HepG2 (cell line): ENCODE data around the gene ALDH3B1. TPM values are rescaled to one million over a fixed set of nuclear protein-coding genes. Genes with fewer than 3 reads are reported as not detected.

ENCODE experiments used
- ARHGAP35 ChIP-seq: sonication (generic); formaldehyde crosslinking; IDR thresholded peaks from 2 replicates; pipeline ENCODE4 v1.9.0; 2022; ENCODE audit warnings: mild to moderate bottlenecking, inconsistent platforms, moderate library complexity, missing genetic modification reagents, borderline replicate concordance
- CBFB ChIP-seq: sonication (generic); formaldehyde crosslinking; IDR thresholded peaks from 2 replicates; pipeline ENCODE4 v1.4.0; 2020; ENCODE audit warnings: missing genetic modification reagents
- HOXA7 ChIP-seq: sonication (generic); formaldehyde crosslinking; IDR thresholded peaks from 2 replicates; pipeline ENCODE4 v1.8.1; 2022; ENCODE audit warnings: mild to moderate bottlenecking, missing genetic modification reagents, moderate library complexity
- HOXA9 ChIP-seq: sonication (generic); formaldehyde crosslinking; IDR thresholded peaks from 2 replicates; pipeline ENCODE4 v1.8.1; 2022; ENCODE audit warnings: missing genetic modification reagents, mild to moderate bottlenecking, moderate library complexity, borderline replicate concordance
- JARID2 ChIP-seq: sonication (generic); formaldehyde crosslinking; IDR thresholded peaks from 2 replicates; pipeline ENCODE4 v1.8.1; 2023; ENCODE audit warnings: missing genetic modification reagents, inconsistent platforms; ENCODE audit not compliant: insufficient replicate concordance
- KMT2B ChIP-seq: IDR thresholded peaks from 2 replicates; pipeline ENCODE4 v1.6.1; 2016; ENCODE audit warnings: missing genetic modification reagents, missing compliant biosample characterization
- PAF1 ChIP-seq: IDR thresholded peaks from 2 replicates; pipeline ENCODE4 v1.6.1; 2016; ENCODE audit warnings: missing genetic modification reagents, missing compliant biosample characterization
- POLR2A ChIP-seq, 2 experiments: IDR thresholded peaks; 2 replicates each; pipeline ENCODE4 v1.6.1; 2011; ENCODE audit warnings: low read depth in 2 of 2, low read length in 2 of 2, mild to moderate bottlenecking in 1 of 2, moderate library complexity in 1 of 2; ENCODE audit not compliant: insufficient read depth in 1 of 2
- ZSCAN21 ChIP-seq: sonication (generic); formaldehyde crosslinking; IDR thresholded peaks from 2 replicates; pipeline ENCODE4 v1.8.0; 2022; ENCODE audit warnings: mild to moderate bottlenecking, missing genetic modification reagents, moderate library complexity, borderline replicate concordance
- polyA plus RNA-seq, 8 experiments: library from polyadenylated mRNA; depleted of rRNA in 3 of 8; stranded (reverse) in 7 of 8; unstranded in 1 of 8; fragments of >200 nt; fragmentation: Illumina TruSeq in 4 of 8; extraction: Trizol in 4 of 8; gene quantifications; 2 replicates each; pipeline versions ENCODE4 v1.2.1 to v1.2.3, GENCODE V29; 2011 to 2016; ENCODE audit warnings: low read depth in 4 of 8, missing spikeins in 1 of 8, mixed read lengths in 1 of 8; ENCODE audit not compliant: insufficient read depth in 1 of 8
- total RNA-seq, 5 experiments: library from RNA; depleted of rRNA; stranded (reverse); fragments of >200 nt; fragmentation: Illumina TruSeq; extraction: Trizol; gene quantifications; 2 replicates each; pipeline ENCODE4 v1.2.3, GENCODE V29; 2016; ENCODE audit warnings: low read depth in 1 of 5
- TF ChIP-seq, protein P1 (sequence below): sonication (generic); formaldehyde crosslinking; IDR thresholded peaks from 2 replicates; pipeline ENCODE4 v1.4.0; 2020; ENCODE audit warnings: missing genetic modification reagents
- TF ChIP-seq, protein P2 (sequence below): sonication (generic); formaldehyde crosslinking; IDR thresholded peaks from 2 replicates; pipeline ENCODE4 v1.4.0; 2020; ENCODE audit warnings: missing genetic modification reagents
- TF ChIP-seq, protein P3 (sequence below): sonication (generic); formaldehyde crosslinking; IDR thresholded peaks from 2 replicates; pipeline ENCODE4 v1.5.1; 2020; ENCODE audit warnings: mild to moderate bottlenecking, missing genetic modification reagents, borderline replicate concordance
- TF ChIP-seq, protein P4 (sequence below): IDR thresholded peaks from 2 replicates; pipeline ENCODE4 v1.4.0; 2020; ENCODE audit warnings: mild to moderate bottlenecking, missing genetic modification reagents

ALDH3B1 gene
- total and polyA plus RNA-seq, 2 of the 13 experiments (the other 11 are each of a cell fraction or from before 2014, with no cell fraction given), result 4.0 to 6.7 TPM

DNA sequence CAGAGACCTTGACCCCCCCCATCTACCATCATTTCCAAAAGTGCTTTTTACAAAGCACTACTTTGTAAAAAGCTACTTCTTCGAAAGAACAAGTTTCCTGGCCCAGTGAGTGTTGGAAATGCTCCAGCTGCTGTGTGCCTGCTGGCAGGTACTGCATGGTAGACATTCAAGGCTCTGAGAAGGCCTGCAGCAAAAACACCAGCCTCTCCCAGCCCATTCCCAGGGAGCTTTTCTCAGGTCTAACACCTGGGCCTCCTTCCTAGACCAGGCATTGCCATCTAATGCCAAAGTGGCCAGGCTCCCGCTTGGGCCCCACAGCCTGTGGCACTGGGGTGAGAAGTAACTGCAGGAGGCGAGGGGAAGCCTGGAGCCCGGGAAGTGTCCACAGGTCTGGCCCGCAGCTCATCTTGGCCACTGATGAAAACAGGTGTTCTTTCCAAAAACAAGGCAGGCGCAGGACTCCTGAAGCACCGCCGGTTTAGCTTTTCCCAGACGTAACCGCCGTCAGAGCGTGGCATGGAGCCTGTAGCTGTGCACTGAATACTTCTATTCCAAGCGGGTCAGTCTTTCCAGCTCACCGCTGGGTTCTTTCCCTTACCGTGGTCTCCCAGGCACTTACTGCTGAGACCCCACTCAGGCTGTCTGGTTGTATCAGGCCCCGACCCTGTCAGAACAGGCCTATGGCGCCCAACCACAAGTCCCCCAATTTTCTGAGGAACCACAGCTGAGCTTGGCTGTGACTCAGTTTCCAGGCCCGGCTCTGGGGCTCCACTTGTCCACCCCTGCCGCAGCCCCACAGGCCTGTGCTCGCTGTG lies 27.5 kb downstream of the ALDH3B1 start (continued):
- peak; percentile 26 for TF ChIP-seq JARID2 (CRISPR knock-in tag)
- TF ChIP-seq, protein P1, sequence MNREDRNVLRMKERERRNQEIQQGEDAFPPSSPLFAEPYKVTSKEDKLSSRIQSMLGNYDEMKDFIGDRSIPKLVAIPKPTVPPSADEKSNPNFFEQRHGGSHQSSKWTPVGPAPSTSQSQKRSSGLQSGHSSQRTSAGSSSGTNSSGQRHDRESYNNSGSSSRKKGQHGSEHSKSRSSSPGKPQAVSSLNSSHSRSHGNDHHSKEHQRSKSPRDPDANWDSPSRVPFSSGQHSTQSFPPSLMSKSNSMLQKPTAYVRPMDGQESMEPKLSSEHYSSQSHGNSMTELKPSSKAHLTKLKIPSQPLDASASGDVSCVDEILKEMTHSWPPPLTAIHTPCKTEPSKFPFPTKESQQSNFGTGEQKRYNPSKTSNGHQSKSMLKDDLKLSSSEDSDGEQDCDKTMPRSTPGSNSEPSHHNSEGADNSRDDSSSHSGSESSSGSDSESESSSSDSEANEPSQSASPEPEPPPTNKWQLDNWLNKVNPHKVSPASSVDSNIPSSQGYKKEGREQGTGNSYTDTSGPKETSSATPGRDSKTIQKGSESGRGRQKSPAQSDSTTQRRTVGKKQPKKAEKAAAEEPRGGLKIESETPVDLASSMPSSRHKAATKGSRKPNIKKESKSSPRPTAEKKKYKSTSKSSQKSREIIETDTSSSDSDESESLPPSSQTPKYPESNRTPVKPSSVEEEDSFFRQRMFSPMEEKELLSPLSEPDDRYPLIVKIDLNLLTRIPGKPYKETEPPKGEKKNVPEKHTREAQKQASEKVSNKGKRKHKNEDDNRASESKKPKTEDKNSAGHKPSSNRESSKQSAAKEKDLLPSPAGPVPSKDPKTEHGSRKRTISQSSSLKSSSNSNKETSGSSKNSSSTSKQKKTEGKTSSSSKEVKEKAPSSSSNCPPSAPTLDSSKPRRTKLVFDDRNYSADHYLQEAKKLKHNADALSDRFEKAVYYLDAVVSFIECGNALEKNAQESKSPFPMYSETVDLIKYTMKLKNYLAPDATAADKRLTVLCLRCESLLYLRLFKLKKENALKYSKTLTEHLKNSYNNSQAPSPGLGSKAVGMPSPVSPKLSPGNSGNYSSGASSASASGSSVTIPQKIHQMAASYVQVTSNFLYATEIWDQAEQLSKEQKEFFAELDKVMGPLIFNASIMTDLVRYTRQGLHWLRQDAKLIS, result no peak
- no peak for TF ChIP-seq ZSCAN21
- TF ChIP-seq, protein P2, sequence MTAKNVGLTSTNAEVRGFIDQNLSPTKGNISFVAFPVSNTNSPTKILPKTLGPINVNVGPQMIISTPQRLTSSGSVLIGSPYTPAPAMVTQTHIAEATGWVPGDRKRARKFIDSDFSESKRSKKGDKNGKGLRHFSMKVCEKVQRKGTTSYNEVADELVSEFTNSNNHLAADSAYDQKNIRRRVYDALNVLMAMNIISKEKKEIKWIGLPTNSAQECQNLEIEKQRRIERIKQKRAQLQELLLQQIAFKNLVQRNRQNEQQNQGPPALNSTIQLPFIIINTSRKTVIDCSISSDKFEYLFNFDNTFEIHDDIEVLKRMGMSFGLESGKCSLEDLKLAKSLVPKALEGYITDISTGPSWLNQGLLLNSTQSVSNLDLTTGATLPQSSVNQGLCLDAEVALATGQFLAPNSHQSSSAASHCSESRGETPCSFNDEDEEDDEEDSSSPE (CRISPR knock-in tag), result 0 out of 2 replicates have a peak, but pooled peaks have one; percentile 3
- TF ChIP-seq HOXA7 (CRISPR knock-in tag), result 0 out of 2 replicates have a peak, but pooled peaks have one; percentile 15
- no peak for TF ChIP-seq HOXA9
- TF ChIP-seq PAF1 (CRISPR knock-in tag), result no peak
- TF ChIP-seq, protein P3, sequence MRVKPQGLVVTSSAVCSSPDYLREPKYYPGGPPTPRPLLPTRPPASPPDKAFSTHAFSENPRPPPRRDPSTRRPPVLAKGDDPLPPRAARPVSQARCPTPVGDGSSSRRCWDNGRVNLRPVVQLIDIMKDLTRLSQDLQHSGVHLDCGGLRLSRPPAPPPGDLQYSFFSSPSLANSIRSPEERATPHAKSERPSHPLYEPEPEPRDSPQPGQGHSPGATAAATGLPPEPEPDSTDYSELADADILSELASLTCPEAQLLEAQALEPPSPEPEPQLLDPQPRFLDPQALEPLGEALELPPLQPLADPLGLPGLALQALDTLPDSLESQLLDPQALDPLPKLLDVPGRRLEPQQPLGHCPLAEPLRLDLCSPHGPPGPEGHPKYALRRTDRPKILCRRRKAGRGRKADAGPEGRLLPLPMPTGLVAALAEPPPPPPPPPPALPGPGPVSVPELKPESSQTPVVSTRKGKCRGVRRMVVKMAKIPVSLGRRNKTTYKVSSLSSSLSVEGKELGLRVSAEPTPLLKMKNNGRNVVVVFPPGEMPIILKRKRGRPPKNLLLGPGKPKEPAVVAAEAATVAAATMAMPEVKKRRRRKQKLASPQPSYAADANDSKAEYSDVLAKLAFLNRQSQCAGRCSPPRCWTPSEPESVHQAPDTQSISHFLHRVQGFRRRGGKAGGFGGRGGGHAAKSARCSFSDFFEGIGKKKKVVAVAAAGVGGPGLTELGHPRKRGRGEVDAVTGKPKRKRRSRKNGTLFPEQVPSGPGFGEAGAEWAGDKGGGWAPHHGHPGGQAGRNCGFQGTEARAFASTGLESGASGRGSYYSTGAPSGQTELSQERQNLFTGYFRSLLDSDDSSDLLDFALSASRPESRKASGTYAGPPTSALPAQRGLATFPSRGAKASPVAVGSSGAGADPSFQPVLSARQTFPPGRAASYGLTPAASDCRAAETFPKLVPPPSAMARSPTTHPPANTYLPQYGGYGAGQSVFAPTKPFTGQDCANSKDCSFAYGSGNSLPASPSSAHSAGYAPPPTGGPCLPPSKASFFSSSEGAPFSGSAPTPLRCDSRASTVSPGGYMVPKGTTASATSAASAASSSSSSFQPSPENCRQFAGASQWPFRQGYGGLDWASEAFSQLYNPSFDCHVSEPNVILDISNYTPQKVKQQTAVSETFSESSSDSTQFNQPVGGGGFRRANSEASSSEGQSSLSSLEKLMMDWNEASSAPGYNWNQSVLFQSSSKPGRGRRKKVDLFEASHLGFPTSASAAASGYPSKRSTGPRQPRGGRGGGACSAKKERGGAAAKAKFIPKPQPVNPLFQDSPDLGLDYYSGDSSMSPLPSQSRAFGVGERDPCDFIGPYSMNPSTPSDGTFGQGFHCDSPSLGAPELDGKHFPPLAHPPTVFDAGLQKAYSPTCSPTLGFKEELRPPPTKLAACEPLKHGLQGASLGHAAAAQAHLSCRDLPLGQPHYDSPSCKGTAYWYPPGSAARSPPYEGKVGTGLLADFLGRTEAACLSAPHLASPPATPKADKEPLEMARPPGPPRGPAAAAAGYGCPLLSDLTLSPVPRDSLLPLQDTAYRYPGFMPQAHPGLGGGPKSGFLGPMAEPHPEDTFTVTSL (CRISPR knock-in tag), result 0 out of 2 replicates have a peak, but pooled peaks have one; percentile 26
- 0 out of 2 replicates have a peak, but pooled peaks have one; percentile 5 for TF ChIP-seq ARHGAP35 (CRISPR knock-in tag)
- no peak for TF ChIP-seq KMT2B (CRISPR knock-in tag)
- TF ChIP-seq, protein P4, sequence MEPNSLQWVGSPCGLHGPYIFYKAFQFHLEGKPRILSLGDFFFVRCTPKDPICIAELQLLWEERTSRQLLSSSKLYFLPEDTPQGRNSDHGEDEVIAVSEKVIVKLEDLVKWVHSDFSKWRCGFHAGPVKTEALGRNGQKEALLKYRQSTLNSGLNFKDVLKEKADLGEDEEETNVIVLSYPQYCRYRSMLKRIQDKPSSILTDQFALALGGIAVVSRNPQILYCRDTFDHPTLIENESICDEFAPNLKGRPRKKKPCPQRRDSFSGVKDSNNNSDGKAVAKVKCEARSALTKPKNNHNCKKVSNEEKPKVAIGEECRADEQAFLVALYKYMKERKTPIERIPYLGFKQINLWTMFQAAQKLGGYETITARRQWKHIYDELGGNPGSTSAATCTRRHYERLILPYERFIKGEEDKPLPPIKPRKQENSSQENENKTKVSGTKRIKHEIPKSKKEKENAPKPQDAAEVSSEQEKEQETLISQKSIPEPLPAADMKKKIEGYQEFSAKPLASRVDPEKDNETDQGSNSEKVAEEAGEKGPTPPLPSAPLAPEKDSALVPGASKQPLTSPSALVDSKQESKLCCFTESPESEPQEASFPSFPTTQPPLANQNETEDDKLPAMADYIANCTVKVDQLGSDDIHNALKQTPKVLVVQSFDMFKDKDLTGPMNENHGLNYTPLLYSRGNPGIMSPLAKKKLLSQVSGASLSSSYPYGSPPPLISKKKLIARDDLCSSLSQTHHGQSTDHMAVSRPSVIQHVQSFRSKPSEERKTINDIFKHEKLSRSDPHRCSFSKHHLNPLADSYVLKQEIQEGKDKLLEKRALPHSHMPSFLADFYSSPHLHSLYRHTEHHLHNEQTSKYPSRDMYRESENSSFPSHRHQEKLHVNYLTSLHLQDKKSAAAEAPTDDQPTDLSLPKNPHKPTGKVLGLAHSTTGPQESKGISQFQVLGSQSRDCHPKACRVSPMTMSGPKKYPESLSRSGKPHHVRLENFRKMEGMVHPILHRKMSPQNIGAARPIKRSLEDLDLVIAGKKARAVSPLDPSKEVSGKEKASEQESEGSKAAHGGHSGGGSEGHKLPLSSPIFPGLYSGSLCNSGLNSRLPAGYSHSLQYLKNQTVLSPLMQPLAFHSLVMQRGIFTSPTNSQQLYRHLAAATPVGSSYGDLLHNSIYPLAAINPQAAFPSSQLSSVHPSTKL, result no peak
- no peak for TF ChIP-seq CBFB (CRISPR knock-in tag)
- peak in 1 of 2 experiments; percentile 71; a peak in 1 of 4 replicates for TF ChIP-seq POLR2A (IDR thresholded peaks at IDR 0.05; ENCODE audit: insufficient read depth in 1 of 2, low read depth in 2 of 2, low read length in 2 of 2)
